Measurements from ENCODE around the gene POLR3E. TPM values are rescaled to one million over a fixed set of nuclear protein-coding genes. Genes with fewer than 3 reads are reported as not detected.

Gene POLR3E
- polyA plus RNA-seq, 1 donor (not counting 4 experiments of a cell fraction or from before 2014, with no cell fraction given) = 74.0 TPM

- Histone ChIP-seq H3K36me3 (ENCODE audit: control insufficient read depth in 2 of 2, extremely low read depth in 1 of 2, insufficient read depth in 2 of 2, low read length in 2 of 2) (no peaks in the 10 kb centered on the region), H3K27ac (ENCODE audit: control insufficient read depth, insufficient read depth, low read length) (no peak overlapping the region), H3K4me2 (ENCODE audit: control insufficient read depth, extremely low read depth, insufficient read depth, low read depth, low read length) (no peak overlapping the region), H3K9ac (ENCODE audit: control insufficient read depth, extremely low read depth, insufficient read depth, low read length) (no peak overlapping the region), H3K79me2 (ENCODE audit: control insufficient read depth, insufficient read depth, low read length) (no peaks in the 10 kb centered on the region), H3K4me1 (ENCODE audit: control insufficient read depth, extremely low read depth, insufficient read depth, low read length) (no peaks in the 10 kb centered on the region), H3K9me3 (ENCODE audit: control insufficient read depth, low read depth, low read length) (no peaks in the 10 kb centered on the region), H2AFZ (ENCODE audit: control insufficient read depth, low read length) (no peak overlapping the region), H3K9me1 (ENCODE audit: control insufficient read depth, extremely low read depth, insufficient read depth, low read length) (no peaks in the 10 kb centered on the region), H3K4me3 (ENCODE audit: control insufficient read depth in 2 of 3, extremely low read depth in 1 of 3, insufficient read depth in 2 of 3, low read depth in 1 of 3, low read length in 3 of 3) (no peak overlapping the region), H4K20me1 (ENCODE audit: control insufficient read depth, extremely low read depth, insufficient read depth, low read length) (no peaks in the 10 kb centered on the region), H3K27me3 (ENCODE audit: control insufficient read depth, extremely low read depth, insufficient read depth, low read length) (no peaks in the 10 kb centered on the region)
- dilution Hi-C loops (cut with MboI; ENCODE audit: extremely low pct_ligation_motif_present, low sequenced_read_pairs) = no loop called here
- no peak for TF ChIP-seq EZH2 (IDR thresholded peaks at IDR 0.05; ENCODE audit: low read length)
- TF ChIP-seq, protein P1, sequence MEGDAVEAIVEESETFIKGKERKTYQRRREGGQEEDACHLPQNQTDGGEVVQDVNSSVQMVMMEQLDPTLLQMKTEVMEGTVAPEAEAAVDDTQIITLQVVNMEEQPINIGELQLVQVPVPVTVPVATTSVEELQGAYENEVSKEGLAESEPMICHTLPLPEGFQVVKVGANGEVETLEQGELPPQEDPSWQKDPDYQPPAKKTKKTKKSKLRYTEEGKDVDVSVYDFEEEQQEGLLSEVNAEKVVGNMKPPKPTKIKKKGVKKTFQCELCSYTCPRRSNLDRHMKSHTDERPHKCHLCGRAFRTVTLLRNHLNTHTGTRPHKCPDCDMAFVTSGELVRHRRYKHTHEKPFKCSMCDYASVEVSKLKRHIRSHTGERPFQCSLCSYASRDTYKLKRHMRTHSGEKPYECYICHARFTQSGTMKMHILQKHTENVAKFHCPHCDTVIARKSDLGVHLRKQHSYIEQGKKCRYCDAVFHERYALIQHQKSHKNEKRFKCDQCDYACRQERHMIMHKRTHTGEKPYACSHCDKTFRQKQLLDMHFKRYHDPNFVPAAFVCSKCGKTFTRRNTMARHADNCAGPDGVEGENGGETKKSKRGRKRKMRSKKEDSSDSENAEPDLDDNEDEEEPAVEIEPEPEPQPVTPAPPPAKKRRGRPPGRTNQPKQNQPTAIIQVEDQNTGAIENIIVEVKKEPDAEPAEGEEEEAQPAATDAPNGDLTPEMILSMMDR (optimal IDR thresholded peaks at IDR 0.05 in 1 of 3, IDR thresholded peaks at IDR 0.05 in 1 of 3, conservative IDR thresholded peaks at IDR 0.05 in 1 of 3; ENCODE audit: extremely low read depth in 1 of 3, insufficient read depth in 2 of 3, low read length in 3 of 3) = no peak
- no peak for FAIRE-seq
- DNase-seq (ENCODE audit: low read depth, low spot score) = no peak
These were observed 86.6 kb downstream of the POLR3E start for GRCh38 chr16:22383827-22384226.

Other genes with a start within 250 kb of the POLR3E start
- 0.05 TPM in 1 of 3 replicates, not detected in the others for gene VWA3A, start 204.9 kb upstream of the POLR3E start, polyA plus RNA-seq
- not detected in 3 replicates for gene SDR42E2, start 134.9 kb upstream of the POLR3E start, polyA plus RNA-seq
- gene EEF2K, start 91.1 kb upstream of the POLR3E start, polyA plus RNA-seq = 6.5 to 13.0 TPM (median 7.3 TPM) in 3 replicates
- gene CDR2, start 77.2 kb downstream of the POLR3E start, polyA plus RNA-seq = 27.3 to 37.1 TPM (median 31.3 TPM) in 3 replicates
- 28.5 to 53.1 TPM (median 33.8 TPM) in 3 replicates for gene NPIPB5, start 213.5 kb downstream of the POLR3E start, polyA plus RNA-seq